NOMO-1 treated with DMSO at 0.1 percent for 48 hours (cell line): Measurements from ENCODE around the gene SELENON.
"Not testable (repeated sequence)": the region's sequence is repeated elsewhere in the genome, so short reads cannot be mapped to it uniquely, and the experiment has no call there.

Experiments
- DNase-seq: peaks from one replicate; lab custom pipeline; 2025; ENCODE audit not compliant: unreplicated experiment; lab: John Stamatoyannopoulos, UW

Gene SELENON

DNA sequence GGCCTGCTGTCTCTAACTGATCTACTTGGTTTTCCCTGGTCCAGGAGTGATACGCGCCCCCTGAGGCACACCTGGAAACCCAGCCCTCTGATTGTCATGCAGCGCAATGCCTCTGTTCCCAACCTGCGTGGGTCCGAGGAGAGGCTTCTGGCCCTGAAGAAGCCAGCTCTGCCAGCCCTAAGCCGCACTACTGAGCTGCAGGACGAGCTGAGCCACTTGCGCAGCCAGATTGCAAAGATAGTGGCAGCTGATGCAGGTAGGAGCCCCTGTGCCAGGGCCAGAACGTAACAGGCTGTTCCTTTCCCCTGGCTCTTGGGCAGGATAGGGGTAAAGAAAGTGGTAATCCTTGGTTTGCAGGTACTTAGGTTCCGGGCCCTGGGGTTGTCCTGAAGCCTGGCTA lies 26.6 kb downstream of the SELENON start:
- no peak for DNase-seq

DNA sequence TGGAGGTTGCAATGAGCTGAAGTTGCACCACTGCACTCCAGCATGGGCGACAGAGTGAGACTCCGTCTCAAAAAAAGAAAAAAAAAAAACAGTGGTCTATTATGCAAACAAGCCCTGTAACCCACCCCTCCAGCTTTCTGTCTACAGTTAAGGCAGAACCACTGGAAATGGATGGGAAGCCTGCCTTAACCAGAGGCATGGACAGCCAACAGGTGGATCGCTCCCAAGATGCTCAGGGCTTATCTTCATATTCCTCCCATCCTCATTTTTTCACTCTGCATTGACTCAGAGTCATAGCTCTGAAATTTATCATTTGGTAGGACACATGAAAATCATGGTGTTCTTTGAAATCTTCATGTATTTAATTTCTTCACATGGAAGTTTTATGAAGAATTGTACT lies 28.5 kb downstream of the SELENON start:
- no peak for DNase-seq

DNA sequence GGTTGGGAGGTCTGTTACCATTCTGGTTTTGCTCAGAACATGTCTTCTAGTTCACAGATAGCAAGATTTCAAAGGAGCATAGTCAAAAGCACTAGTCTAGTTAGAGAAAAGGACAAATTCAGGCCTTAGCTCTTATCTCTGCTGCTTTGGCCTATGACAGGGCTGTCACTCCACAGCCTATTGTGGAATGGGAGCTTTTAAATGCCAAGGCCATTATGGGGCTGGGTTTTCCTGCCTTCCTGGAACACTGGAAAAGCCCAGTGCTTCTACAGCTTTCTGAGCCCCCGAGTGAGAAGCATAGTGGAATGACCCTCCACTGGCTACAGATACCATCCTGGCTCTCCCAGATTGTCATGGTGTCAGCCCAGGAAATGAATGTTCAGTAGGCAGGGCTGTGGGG lies 29.1 kb downstream of the SELENON start:
- no peak for DNase-seq

- peak; percentile 7 for DNase-seq
These were observed 31.7 kb downstream of the SELENON start for GRCh38 chr1:25831569-25832196.

GRCh38 chr1:25832336-25833037 lies 32.5 kb downstream of the SELENON start:
- no peak for DNase-seq

GRCh38 chr1:25833158-25833557 lies 33.2 kb downstream of the SELENON start:
- DNase-seq: no peak

DNA sequence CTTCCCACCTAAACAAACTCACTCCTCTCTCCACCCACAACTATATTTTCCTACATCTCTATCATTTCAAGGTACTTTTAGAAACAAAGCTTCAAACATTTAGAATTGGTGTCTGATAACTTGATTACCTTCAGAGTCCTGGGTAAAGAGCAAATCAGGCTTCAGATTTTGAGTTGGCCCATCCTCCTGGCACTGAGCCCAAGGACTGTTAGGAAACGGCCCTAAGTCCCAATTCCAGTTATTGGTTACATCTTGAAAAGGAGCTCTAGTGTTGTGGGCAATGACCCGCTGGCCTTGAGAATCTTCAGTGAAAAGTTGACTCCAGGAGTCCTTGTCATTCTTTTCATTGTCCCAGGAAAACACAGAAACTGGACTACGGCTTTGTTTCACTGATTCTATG lies 34.9 kb downstream of the SELENON start:
- DNase-seq: no peak

DNA sequence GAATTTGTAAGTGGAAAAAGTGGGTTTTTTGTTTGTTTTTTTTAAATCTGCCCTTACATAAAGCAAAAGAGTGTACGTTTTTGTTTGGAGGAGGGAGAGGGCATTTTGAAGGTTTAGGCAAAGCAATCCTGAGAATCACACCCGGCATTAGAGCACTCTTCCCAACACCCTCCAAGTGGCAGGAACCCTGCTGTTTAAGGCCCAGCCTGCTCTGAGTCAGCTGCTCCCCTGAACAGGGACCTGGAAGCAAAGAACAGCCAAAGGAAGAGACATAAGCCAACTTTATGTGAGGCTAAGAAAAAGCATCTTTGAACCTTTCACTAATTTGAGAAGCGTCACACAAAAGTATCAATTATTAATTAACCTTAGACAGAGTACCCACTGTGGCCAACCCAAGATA lies 36.7 kb downstream of the SELENON start:
- no peak for DNase-seq

GRCh38 chr1:25837262-25837875 lies 37.4 kb downstream of the SELENON start:
- peak; percentile 18 for DNase-seq

GRCh38 chr1:25839808-25840207 lies 39.8 kb downstream of the SELENON start:
- DNase-seq: not testable (repeated sequence)

DNA sequence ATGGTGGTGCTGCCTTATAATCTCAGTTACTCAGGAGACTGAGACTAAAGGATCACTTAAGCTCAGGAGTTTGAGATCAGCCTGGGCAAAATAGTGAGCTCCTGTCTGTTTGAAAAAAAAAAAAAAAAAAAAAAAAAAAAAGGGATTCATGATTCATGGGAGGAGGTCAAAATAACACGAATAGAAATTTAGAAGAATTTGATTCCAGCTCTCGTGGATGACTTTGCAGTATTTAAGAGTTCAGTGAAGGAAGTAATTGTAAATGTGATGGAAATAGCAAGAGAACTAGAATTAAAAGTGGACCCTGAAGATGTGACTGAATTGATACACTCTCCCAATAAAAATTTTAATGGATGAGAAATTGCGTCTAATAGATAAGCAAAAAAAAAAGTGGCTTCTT lies 43.5 kb downstream of the SELENON start:
- DNase-seq: no peak

DNA sequence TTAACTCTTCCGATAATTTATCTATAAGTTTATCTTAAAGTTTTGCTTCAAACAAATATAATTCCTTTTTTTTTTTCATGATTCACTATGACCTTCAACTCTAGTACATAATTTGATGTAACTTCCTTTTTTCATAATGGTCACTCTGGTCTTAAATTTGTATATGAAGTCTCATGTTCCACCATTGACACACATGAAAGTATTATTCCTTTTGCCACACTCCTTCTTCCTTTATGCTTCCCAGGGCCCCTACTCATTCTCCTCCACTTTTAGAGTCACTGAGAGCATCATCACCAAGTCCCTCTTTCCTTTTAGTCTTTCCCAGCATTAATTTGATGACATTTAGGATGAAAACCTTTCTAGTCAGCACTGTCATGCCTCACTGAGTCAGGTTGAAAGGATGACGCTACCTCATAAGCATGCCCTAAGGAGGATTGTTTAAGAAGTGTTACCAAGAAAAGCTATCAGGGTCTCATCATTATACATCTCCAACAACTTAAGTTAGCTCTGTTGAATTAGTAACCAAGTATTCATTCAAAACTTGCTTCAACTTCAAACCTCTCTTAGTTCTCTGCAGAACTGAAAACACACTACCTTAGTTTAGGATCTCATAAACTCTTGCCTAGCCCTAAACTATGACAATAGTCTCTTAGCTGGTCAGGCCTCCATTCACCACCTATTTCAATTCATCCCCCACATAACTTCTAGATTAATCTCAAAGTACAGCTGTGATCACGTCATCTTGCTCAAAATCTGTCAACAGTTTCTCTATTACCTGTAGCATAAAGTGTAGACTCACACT lies 44.7 kb downstream of the SELENON start:
- DNase-seq: peak; percentile 40

DNA sequence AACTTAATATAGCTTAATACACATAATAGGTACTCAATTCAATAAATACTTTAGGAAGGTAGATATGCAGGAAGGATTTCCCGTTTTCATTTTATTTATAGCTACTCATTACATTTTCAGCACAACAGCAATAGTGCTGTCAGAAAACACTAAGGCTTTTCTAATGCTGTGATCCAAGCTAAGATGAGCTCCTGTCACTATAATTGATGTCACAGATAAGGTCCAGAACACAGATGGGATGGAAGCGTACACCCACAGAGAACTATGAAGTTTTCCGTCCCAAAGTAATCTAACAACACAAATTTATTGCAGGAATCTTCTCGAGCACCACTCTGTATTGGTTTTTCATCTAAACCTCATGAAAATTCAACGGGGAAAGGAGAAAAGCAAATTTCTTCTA lies 45.7 kb downstream of the SELENON start:
- no peak for DNase-seq

- DNase-seq: no peak
These were observed 47.9 kb downstream of the SELENON start for GRCh38 chr1:25847929-25848328.

- no peak for DNase-seq
These were observed 48.5 kb downstream of the SELENON start for GRCh38 chr1:25848531-25848930.

DNA sequence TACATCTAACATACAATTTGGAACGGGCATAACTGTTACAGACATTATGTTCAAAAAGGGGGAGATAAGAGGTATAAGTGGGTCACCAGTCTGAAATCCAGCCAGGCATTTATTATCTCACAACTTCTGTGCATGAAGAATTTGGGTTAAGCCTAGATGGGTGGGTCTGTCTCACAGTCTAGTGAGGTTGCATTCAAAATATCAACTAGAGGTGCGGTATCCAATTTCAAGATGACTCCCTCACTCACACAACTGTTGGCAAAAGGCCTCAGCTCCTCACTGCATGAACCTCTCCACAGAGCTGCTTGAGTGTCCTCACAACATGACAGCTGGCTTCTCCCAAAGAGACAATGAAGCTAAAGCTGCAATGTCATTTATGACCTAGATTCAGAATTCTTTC lies 54.6 kb downstream of the SELENON start:
- no peak for DNase-seq

DNA sequence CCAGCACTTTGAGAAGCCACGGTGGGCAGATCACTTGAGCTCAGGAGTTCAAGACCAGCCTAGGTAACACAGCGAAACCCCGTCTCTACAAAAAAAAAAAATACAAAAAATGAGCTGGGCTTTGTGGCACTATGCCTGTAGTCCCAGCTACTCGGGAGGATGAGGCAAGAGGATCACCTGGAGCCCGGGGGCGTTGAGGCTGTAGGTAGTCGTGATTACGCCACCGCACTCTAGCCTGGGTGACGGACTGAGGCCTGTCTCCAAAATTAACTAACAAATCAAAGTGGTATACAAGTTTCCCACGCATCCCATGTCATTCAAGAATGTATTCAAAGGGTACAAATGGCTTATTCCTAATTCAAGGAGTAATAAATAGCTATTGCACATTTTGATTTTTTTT lies 56.9 kb downstream of the SELENON start:
- DNase-seq: no peak

DNA sequence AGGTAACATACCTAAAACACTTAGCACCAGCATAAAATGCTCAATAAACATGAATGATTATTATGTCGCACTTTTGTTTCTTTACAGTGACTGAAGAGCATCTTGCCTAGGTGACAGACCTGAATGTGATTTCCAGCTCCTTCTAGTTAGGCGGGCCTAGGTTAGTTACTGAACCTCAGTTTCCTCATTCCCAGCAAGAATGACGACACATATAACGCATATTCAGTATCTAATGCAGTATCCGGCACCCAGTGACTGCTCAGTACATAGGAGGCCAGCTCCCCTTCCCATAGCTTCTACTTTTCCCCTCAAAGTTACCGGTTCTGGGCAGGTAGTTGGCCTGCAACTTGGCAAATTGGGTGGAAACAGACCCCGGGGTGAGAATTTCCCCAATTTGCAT lies 58.5 kb downstream of the SELENON start:
- peak; percentile 23 for DNase-seq

DNA sequence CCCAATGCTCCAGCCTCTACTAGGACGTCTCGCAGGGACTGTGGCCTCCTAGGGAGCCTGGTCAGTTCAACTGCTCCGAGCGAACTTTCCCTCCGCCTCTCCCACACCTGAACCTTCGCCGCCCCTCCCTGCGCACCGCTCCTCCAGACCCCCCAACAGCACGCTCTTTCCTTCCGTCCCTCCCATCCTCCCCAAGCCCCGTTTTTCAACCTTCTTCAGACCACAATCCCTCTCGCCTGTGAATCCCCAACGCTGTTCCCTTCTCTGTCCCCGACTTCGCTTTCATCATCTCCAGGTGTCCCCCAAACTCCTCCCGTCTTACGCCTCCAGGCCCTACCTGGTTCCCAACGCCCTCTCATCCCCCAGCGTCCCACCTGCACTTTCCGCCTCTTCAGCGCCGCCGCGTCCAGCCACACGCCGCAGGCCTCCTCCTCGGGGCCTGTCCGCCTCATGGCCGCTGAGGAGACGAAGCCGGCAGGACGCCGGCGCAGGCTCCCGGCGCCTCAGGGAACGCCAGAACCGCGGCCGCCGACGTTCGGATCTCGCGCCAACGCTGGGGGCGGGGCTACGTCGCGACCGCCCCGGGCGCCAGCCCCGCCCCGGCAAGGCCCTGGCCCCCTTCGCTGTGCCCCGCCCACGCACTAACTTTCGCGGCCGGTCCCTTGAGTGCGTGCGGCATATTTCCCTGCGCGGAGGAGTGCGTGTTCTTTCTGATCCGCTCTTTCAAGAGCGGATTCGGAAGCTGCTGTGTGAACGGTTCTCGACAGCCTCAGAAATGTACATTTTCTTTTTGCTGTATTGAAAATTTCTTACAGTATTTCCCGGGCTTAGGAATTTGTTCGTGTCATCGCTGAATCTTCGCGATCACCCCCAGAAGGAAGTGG lies 59.2 kb downstream of the SELENON start, which contains the start of gene AUNIP:
AUNIP (minus strand) TSS at position 552 of the 884 bp plus-strand sequence; CDS start at position 452, 100 bp downstream.
- DNase-seq: peak; percentile 87
